ENCODE results near the gene IRS4.

The IRS4 gene

DNA sequence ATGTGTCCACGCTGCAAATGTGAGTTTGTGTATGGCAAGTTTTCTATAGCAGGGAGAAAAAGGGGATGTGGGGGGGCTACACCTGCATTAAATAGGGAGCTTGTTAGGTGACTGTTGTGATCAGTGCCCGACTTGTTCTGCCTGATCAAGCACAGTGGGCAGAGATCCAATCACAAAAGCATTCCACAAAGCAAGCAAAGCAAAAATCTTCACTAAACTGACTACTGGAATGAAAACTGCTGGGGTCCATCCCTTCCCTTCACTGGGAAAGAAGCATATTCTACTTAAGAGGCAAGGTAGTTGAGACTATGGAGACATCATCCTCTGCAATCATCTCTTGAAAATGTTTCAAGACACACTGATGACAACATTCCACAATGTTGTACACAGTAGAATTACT lies 5.2 kb downstream of the IRS4 start:
- Histone ChIP-seq H3K4me3 (ENCODE audit: low read depth in 1 of 2, low read length in 2 of 2) (no peak overlapping the region), H3K27me3 (ENCODE audit: insufficient read depth, low read length, poor library complexity) (no peaks in the 10 kb centered on the region), H3K4me1 (ENCODE audit: insufficient read depth, low read length) (no peaks in the 10 kb centered on the region), H3K79me2 (ENCODE audit: insufficient read depth, low read length) (no peaks in the 10 kb centered on the region), H2AFZ (ENCODE audit: low read depth, low read length) (no peak overlapping the region), H3K9me3 (ENCODE audit: insufficient read depth, low read length, severe bottlenecking) (no peaks in the 10 kb centered on the region), H3K36me3 (ENCODE audit: insufficient read depth, low read length) (no peaks in the 10 kb centered on the region), H3K27ac (ENCODE audit: low read length) (no peak overlapping the region), H4K20me1 (ENCODE audit: insufficient read depth, low read length) (no peaks in the 10 kb centered on the region), H3K4me2 (ENCODE audit: insufficient read depth, low read length) (no peak overlapping the region), H3K9ac (ENCODE audit: low read depth, low read length) (no peak overlapping the region)
- TF ChIP-seq, protein P1, sequence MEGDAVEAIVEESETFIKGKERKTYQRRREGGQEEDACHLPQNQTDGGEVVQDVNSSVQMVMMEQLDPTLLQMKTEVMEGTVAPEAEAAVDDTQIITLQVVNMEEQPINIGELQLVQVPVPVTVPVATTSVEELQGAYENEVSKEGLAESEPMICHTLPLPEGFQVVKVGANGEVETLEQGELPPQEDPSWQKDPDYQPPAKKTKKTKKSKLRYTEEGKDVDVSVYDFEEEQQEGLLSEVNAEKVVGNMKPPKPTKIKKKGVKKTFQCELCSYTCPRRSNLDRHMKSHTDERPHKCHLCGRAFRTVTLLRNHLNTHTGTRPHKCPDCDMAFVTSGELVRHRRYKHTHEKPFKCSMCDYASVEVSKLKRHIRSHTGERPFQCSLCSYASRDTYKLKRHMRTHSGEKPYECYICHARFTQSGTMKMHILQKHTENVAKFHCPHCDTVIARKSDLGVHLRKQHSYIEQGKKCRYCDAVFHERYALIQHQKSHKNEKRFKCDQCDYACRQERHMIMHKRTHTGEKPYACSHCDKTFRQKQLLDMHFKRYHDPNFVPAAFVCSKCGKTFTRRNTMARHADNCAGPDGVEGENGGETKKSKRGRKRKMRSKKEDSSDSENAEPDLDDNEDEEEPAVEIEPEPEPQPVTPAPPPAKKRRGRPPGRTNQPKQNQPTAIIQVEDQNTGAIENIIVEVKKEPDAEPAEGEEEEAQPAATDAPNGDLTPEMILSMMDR (IDR thresholded peaks at IDR 0.05; ENCODE audit: borderline replicate concordance, extremely low read depth, low read length, poor library complexity, severe bottlenecking) = no peak
- TF ChIP-seq EZH2 (IDR thresholded peaks at IDR 0.05; ENCODE audit: borderline replicate concordance, low read depth, low read length, severe bottlenecking) = no peak
- no peak for ATAC-seq (ENCODE audit: insufficient read depth, low read depth)
- DNase-seq = no peak

DNA sequence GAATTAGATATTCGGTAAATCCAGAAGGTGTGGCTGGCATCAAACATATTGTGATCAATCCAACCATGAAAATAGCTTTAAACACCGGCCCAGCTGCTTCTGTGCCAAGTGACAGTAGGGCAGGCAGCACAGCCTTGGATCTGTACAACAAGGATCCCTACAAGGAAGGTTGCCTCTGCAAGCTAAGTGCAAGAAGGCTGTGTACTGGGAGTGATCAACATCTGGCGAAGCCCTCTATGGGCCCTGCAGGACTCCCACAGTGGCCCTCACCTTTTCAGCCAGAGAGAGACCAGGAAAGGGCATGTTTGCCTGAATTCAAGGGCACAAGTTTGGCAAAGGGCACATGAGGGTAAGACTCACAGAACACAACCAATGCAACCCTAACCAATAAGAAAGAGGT lies 9.6 kb downstream of the IRS4 start:
- TF ChIP-seq, protein P1 (IDR thresholded peaks at IDR 0.05; ENCODE audit: borderline replicate concordance, extremely low read depth, low read length, poor library complexity, severe bottlenecking) = no peak
- no peak for TF ChIP-seq EZH2 (IDR thresholded peaks at IDR 0.05; ENCODE audit: borderline replicate concordance, low read depth, low read length, severe bottlenecking)
- Histone ChIP-seq H2AFZ (ENCODE audit: low read depth, low read length) (no peak overlapping the region), H3K36me3 (ENCODE audit: insufficient read depth, low read length) (no peaks in the 10 kb centered on the region), H3K27me3 (ENCODE audit: insufficient read depth, low read length, poor library complexity) (no peaks in the 10 kb centered on the region), H3K4me2 (ENCODE audit: insufficient read depth, low read length) (no peak overlapping the region), H3K27ac (ENCODE audit: low read length) (no peak overlapping the region), H3K79me2 (ENCODE audit: insufficient read depth, low read length) (no peaks in the 10 kb centered on the region), H3K9me3 (ENCODE audit: insufficient read depth, low read length, severe bottlenecking) (no peaks in the 10 kb centered on the region), H3K9ac (ENCODE audit: low read depth, low read length) (no peak overlapping the region), H3K4me3 (ENCODE audit: low read depth in 1 of 2, low read length in 2 of 2) (no peak overlapping the region), H4K20me1 (ENCODE audit: insufficient read depth, low read length) (no peaks in the 10 kb centered on the region), H3K4me1 (ENCODE audit: insufficient read depth, low read length) (no peaks in the 10 kb centered on the region)
- DNase-seq (no peak), ATAC-seq (ENCODE audit: insufficient read depth, low read depth) (no peak)

GRCh38 chrX:108722561-108722960 lies 13.8 kb downstream of the IRS4 start:
- H3K4me1 ChIP-seq (ENCODE audit: insufficient read depth, low read length) = no peaks in the 10 kb centered on the region
- H3K36me3 ChIP-seq (ENCODE audit: insufficient read depth, low read length) = no peaks in the 10 kb centered on the region
- H3K79me2 ChIP-seq (ENCODE audit: insufficient read depth, low read length) = no peaks in the 10 kb centered on the region

More at GRCh38 chrX:108722561-108722960, 13.8 kb downstream of the IRS4 start:
- Histone ChIP-seq H2AFZ (ENCODE audit: low read depth, low read length) (no peak overlapping the region), H3K9me3 (ENCODE audit: insufficient read depth, low read length, severe bottlenecking) (no peaks in the 10 kb centered on the region), H3K4me2 (ENCODE audit: insufficient read depth, low read length) (no peak overlapping the region), H3K9ac (ENCODE audit: low read depth, low read length) (no peak overlapping the region), H3K27me3 (ENCODE audit: insufficient read depth, low read length, poor library complexity) (no peaks in the 10 kb centered on the region), H4K20me1 (ENCODE audit: insufficient read depth, low read length) (no peaks in the 10 kb centered on the region), H3K4me3 (ENCODE audit: low read depth in 1 of 2, low read length in 2 of 2) (no peak overlapping the region), H3K27ac (ENCODE audit: low read length) (no peak overlapping the region)
- no peak for TF ChIP-seq EZH2 (IDR thresholded peaks at IDR 0.05; ENCODE audit: borderline replicate concordance, low read depth, low read length, severe bottlenecking)
- TF ChIP-seq, protein P1 (IDR thresholded peaks at IDR 0.05; ENCODE audit: borderline replicate concordance, extremely low read depth, low read length, poor library complexity, severe bottlenecking) = no peak
- DNase-seq (no peak), ATAC-seq (ENCODE audit: insufficient read depth, low read depth) (no peak)
